SH-SY5Y (cell line): Measurements from ENCODE around the gene PPP1R37.

ENCODE experiments used
- GATA2 ChIP-seq: IDR thresholded peaks from 2 replicates; pipeline ENCODE4 v1.6.1; 2011; ENCODE audit warnings: mild to moderate bottlenecking, low read depth, low read length
- GATA3 ChIP-seq: IDR thresholded peaks from 2 replicates; pipeline ENCODE4 v1.6.1; 2011; ENCODE audit warnings: low read depth, mild to moderate bottlenecking, low read length, moderate library complexity

DNA sequence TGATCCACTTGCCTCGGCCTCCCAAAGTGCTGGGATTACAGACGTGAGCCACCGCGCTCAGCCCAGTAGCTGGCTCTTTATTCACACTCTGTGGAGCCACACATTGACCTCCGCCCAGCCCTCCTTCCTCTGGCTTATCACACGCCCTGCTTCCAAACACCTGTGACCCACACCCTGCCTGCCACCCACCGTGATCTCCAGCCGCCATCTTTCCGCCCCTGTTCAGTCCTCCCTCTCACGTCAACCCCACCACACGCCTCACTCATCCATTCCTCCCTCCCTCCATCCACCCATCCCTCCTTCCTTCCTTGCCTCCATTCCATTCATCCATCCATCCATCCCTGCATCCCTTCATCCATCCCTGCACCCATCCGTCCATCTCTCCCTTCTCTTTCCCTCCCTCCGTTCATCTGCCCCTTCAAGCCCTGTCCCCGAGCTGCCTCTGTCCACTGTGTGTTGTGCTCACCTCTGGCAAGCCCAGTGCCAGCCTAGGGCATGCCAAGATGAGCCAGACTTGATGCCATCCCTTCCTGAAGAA, 34.3 kb upstream of the PPP1R37 start:
- TF ChIP-seq GATA2 (no peak), GATA3 (no peak)
